H9 (cell line): Measurements from ENCODE around the gene ALDH1B1. TPM values are rescaled to one million over a fixed set of nuclear protein-coding genes. Genes with fewer than 3 reads are reported as not detected.

Experiments used
- DNase-seq: peaks from one replicate; pipeline ENCODE4 v3.0.0-alpha.2; 2017
- H2AFZ ChIP-seq: one replicate; pipeline ENCODE4 v1.6.1; 2013; ENCODE audit warnings: mild to moderate bottlenecking, low read length, control low read depth, moderate library complexity
- H2AK5ac ChIP-seq: 2 replicates; pipeline ENCODE4 v1.6.1; 2013; ENCODE audit warnings: low read length, control low read depth, mixed read lengths; ENCODE audit not compliant: insufficient read length
- H2BK120ac ChIP-seq: one replicate; pipeline ENCODE4 v1.6.1; 2013; ENCODE audit warnings: low read depth, mild to moderate bottlenecking, low read length, control low read depth, inconsistent platforms; ENCODE audit not compliant: poor library complexity, severe bottlenecking
- H2BK12ac ChIP-seq: 2 replicates; pipeline ENCODE4 v1.6.1; 2013; ENCODE audit warnings: low read length, control low read depth, mixed read lengths, low read depth; ENCODE audit not compliant: insufficient read length
- H2BK15ac ChIP-seq: 2 replicates; pipeline ENCODE4 v1.6.1; 2013; ENCODE audit warnings: low read depth, low read length, control low read depth
- H2BK20ac ChIP-seq: one replicate; pipeline ENCODE4 v1.6.1; 2013; ENCODE audit warnings: low read depth, mild to moderate bottlenecking, low read length, control low read depth, inconsistent platforms; ENCODE audit not compliant: poor library complexity, severe bottlenecking
- H2BK5ac ChIP-seq: 2 replicates; pipeline ENCODE4 v1.6.1; 2013; ENCODE audit warnings: low read length, control low read depth, mixed read lengths; ENCODE audit not compliant: insufficient read length
- H3K14ac ChIP-seq: 2 replicates; pipeline ENCODE4 v1.6.1; 2013; ENCODE audit warnings: low read length, control low read depth; ENCODE audit not compliant: insufficient read depth
- H3K18ac ChIP-seq: 2 replicates; pipeline ENCODE4 v1.6.1; 2013; ENCODE audit warnings: low read depth, mild to moderate bottlenecking, mixed read lengths, low read length, control low read depth; ENCODE audit not compliant: insufficient read length
- H3K23ac ChIP-seq: 2 replicates; pipeline ENCODE4 v1.6.1; 2013; ENCODE audit warnings: low read length, control low read depth, mixed read lengths, low read depth; ENCODE audit not compliant: insufficient read length
- H3K23me2 ChIP-seq: 2 replicates; pipeline ENCODE4 v1.6.1; 2013; ENCODE audit warnings: low read depth, mild to moderate bottlenecking, mixed read lengths, low read length, control low read depth; ENCODE audit not compliant: insufficient read length, poor library complexity, severe bottlenecking
- H3K27ac ChIP-seq: 2 replicates; pipeline ENCODE4 v1.5.1; 2013; ENCODE audit warnings: low read length, control low read depth, mixed read lengths, low read depth; ENCODE audit not compliant: insufficient read length
- H3K27me3 ChIP-seq: 2 replicates; pipeline ENCODE4 v1.6.1; 2013; ENCODE audit warnings: low read length, control low read depth, inconsistent platforms; ENCODE audit not compliant: insufficient read depth
- H3K4ac ChIP-seq: 2 replicates; pipeline ENCODE4 v1.6.1; 2013; ENCODE audit warnings: low read depth, mild to moderate bottlenecking, control low read depth, inconsistent platforms, low read length, moderate library complexity
- H3K4me1 ChIP-seq: 2 replicates; pipeline ENCODE4 v1.6.1; 2013; ENCODE audit warnings: low read length, control low read depth, inconsistent platforms; ENCODE audit not compliant: insufficient read depth
- H3K4me2 ChIP-seq: 2 replicates; pipeline ENCODE4 v1.6.1; 2013; ENCODE audit warnings: low read length, control low read depth, mixed read lengths; ENCODE audit not compliant: insufficient read length, insufficient read depth
- H3K56ac ChIP-seq: 2 replicates; pipeline ENCODE4 v1.6.1; 2013; ENCODE audit warnings: low read depth, mild to moderate bottlenecking, mixed read lengths, low read length, control low read depth; ENCODE audit not compliant: insufficient read length
- H3K79me1 ChIP-seq: 2 replicates; pipeline ENCODE4 v1.6.1; 2013; ENCODE audit warnings: low read depth, mild to moderate bottlenecking, moderate library complexity, low read length, control low read depth, inconsistent platforms; ENCODE audit not compliant: insufficient read depth, poor library complexity, severe bottlenecking
- H3K79me2 ChIP-seq: 2 replicates; pipeline ENCODE4 v1.6.1; 2013; ENCODE audit warnings: low read length, control low read depth, inconsistent platforms; ENCODE audit not compliant: insufficient read depth
- H3K9ac ChIP-seq: 2 replicates; pipeline ENCODE4 v1.6.1; 2013; ENCODE audit warnings: low read length, control low read depth, mixed read lengths; ENCODE audit not compliant: insufficient read length; ENCODE audit errors: extremely low read depth
- H3K9me3 ChIP-seq: one replicate; pipeline ENCODE4 v1.6.1; 2013; ENCODE audit warnings: low read depth, low read length, inconsistent platforms; ENCODE audit not compliant: control insufficient read depth
- H3T11ph ChIP-seq: one replicate; pipeline ENCODE4 v1.6.1; 2013; ENCODE audit warnings: mild to moderate bottlenecking, low read length, control low read depth, inconsistent platforms
- H4K20me1 ChIP-seq: one replicate; pipeline ENCODE4 v1.6.1; 2013; ENCODE audit not compliant: control insufficient read depth, insufficient read length, insufficient read depth
- H4K5ac ChIP-seq: 2 replicates; pipeline ENCODE4 v1.6.1; 2013; ENCODE audit warnings: low read depth, mild to moderate bottlenecking, mixed read lengths, low read length, control low read depth; ENCODE audit not compliant: insufficient read length
- H4K8ac ChIP-seq: replicated peaks from 2 replicates; pipeline ENCODE4 v1.6.1; 2013; ENCODE audit warnings: low read length, control low read depth, mixed read lengths, low read depth; ENCODE audit not compliant: insufficient read length
- H4K91ac ChIP-seq: 2 replicates; pipeline ENCODE4 v1.6.1; 2013; ENCODE audit warnings: low read depth, mild to moderate bottlenecking, moderate library complexity, mixed read lengths, low read length, control low read depth; ENCODE audit not compliant: insufficient read length
- H3K27ac Mint-ChIP-seq, 3 experiments: 2 replicates in 2 of 3; 3 replicates in 1 of 3; pipeline ENCODE4 v1.8.0; 2020 to 2021; ENCODE audit warnings: mixed read lengths in 3 of 3, mild to moderate bottlenecking in 1 of 3, moderate library complexity in 1 of 3
- H3K27me3 Mint-ChIP-seq: 2 replicates; pipeline ENCODE4 v1.8.0; 2021; ENCODE audit warnings: low read depth, mild to moderate bottlenecking, moderate library complexity, mixed read lengths
- H3K36me3 Mint-ChIP-seq, 3 experiments: 2 replicates in 2 of 3; 3 replicates in 1 of 3; pipeline ENCODE4 v1.8.0; 2020 to 2021; ENCODE audit warnings: low read depth in 3 of 3, mixed read lengths in 3 of 3; ENCODE audit not compliant: insufficient read depth in 1 of 3
- H3K4me1 Mint-ChIP-seq, 2 experiments: 2 replicates each; pipeline ENCODE4 v1.8.0; 2020; ENCODE audit warnings: mixed read lengths in 2 of 2
- H3K4me3 Mint-ChIP-seq, 2 experiments: 2 replicates in 1 of 2; 3 replicates in 1 of 2; pipeline ENCODE4 v1.8.0; 2020 to 2021; ENCODE audit warnings: mild to moderate bottlenecking in 2 of 2, mixed read lengths in 2 of 2, moderate library complexity in 1 of 2
- H3K9me3 Mint-ChIP-seq, 2 experiments: 2 replicates in 1 of 2; 3 replicates in 1 of 2; pipeline ENCODE4 v1.8.0; 2020; ENCODE audit warnings: mild to moderate bottlenecking in 2 of 2, mixed read lengths in 2 of 2, moderate library complexity in 1 of 2
- WGBS: extraction: QIAGEN DNeasy Blood & Tissue Kit; methylation state at CpG from one replicate; pipeline ENCODE4 v1.1.7; 2013; ENCODE audit warnings: missing lambda C conversion rate, low lambda C conversion rate, mixed read lengths; ENCODE audit not compliant: insufficient read length; ENCODE audit errors: extremely low coverage; 5-methylcytosine and 5-hydroxymethylcytosine counted together
- total RNA-seq: library from RNA; stranded (reverse); gene quantifications from 2 replicates; pipeline ENCODE4 v1.2.1, GENCODE V29; 2021
- TF ChIP-seq, protein P1 (sequence below): fragments of 200-600 bp; sonication (generic); conservative IDR thresholded peaks from 3 replicates; pipeline ENCODE4 v1.8.0; 2021; ENCODE audit warnings: antibody characterized with exemption, mild to moderate bottlenecking

The ALDH1B1 gene
- total RNA-seq, 1 experiment from 2014 or later, result 49.6 TPM

DNA sequence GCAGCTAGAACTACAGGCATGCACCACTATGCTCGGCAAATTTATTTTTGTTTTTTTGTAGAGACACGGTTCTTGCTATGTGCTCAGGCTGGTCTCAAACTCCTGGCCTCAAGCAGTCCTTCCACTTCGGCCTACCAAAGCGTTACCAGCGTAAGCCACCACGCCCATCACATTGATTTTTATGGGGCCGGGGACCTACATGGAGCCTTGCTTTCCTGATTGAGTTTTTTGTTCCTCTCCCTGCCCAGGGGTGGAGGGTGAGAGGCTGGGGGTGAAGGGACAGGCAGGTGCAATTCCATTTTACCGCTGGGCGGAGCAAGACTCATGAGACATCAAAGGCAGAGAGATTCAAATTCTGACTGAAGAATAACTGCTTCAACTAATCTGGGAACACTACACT is 1.9 kb downstream of the ALDH1B1 start:
- Histone ChIP-seq H3K23ac (no peak overlapping the region), H2AK5ac (no peak overlapping the region), H3K4ac (no peak overlapping the region), H3K79me1 (no peaks in the 10 kb centered on the region), H2BK12ac (no peak overlapping the region), H2BK15ac (no peak overlapping the region), H3K27ac (no peak overlapping the region), H3K79me2 (peaks cover 13% of the 10 kb centered on the region; the same call in 1 of the 2 replicates), H3K18ac (no peak overlapping the region), H3K4me2 (no peak overlapping the region), H3K27me3 (peaks cover under 1% of the 10 kb centered on the region; the same call in 1 of the 2 replicates), H2AFZ (no peak overlapping the region), H3K9ac (no peak overlapping the region), H3K14ac (no peak overlapping the region), H2BK20ac (no peak overlapping the region), H4K91ac (no peak overlapping the region), H2BK5ac (no peak overlapping the region), H3T11ph (no peak overlapping the region), H3K9me3 (no peaks in the 10 kb centered on the region), H4K8ac (no peak overlapping the region), H2BK120ac (no peak overlapping the region), H3K23me2 (peaks cover 10% of the 10 kb centered on the region), H3K4me1 (peaks cover 3% of the 10 kb centered on the region; the same call in 1 of the 2 replicates), H3K56ac (no peak overlapping the region), H4K20me1 (no peaks in the 10 kb centered on the region), H4K5ac (no peak overlapping the region)
- TF ChIP-seq, protein P1, sequence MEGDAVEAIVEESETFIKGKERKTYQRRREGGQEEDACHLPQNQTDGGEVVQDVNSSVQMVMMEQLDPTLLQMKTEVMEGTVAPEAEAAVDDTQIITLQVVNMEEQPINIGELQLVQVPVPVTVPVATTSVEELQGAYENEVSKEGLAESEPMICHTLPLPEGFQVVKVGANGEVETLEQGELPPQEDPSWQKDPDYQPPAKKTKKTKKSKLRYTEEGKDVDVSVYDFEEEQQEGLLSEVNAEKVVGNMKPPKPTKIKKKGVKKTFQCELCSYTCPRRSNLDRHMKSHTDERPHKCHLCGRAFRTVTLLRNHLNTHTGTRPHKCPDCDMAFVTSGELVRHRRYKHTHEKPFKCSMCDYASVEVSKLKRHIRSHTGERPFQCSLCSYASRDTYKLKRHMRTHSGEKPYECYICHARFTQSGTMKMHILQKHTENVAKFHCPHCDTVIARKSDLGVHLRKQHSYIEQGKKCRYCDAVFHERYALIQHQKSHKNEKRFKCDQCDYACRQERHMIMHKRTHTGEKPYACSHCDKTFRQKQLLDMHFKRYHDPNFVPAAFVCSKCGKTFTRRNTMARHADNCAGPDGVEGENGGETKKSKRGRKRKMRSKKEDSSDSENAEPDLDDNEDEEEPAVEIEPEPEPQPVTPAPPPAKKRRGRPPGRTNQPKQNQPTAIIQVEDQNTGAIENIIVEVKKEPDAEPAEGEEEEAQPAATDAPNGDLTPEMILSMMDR, result no peak
- H3K4me3 Mint-ChIP-seq, result no peak overlapping the region
- no CpG with 5 or more reads among the region's 9 CpGs for WGBS
- no peak overlapping the region for H3K27ac Mint-ChIP-seq
- peaks cover 21 to 26% of the 10 kb centered on the region in 2 experiments for H3K4me1 Mint-ChIP-seq
- no peak for DNase-seq
- H3K9me3 Mint-ChIP-seq, result no peaks in the 10 kb centered on the region; a peak in 1 of 5 replicates
- H3K27me3 Mint-ChIP-seq, result peaks cover 20% of the 10 kb centered on the region
- peaks cover 40 to 50% (median 46%) of the 10 kb centered on the region in 3 experiments; a peak in 6 of 7 replicates for H3K36me3 Mint-ChIP-seq
